Endometrial microvascular endothelial cells (primary cell): ENCODE data around the gene TOM1L2. TPM values are rescaled to one million over a fixed set of nuclear protein-coding genes. Genes with fewer than 3 reads are reported as not detected.

Experiments used
- in situ Hi-C: cut with HindIII; loops from 2 replicates; pipeline ENCODE4 v1.10.0; 2017; ENCODE audit warnings: low sequenced_read_pairs, low pct_unique_long_range_greater_than_20kb; ENCODE audit errors: inconsistent ontology term
- total RNA-seq: library from RNA; depleted of rRNA; stranded (reverse); fragments of >200 nt; gene quantifications from one replicate; pipeline ENCODE4 v1.2.3, GENCODE V29; 2015; ENCODE audit errors: inconsistent ontology term

The TOM1L2 gene
- total RNA-seq, 1 donor from 2014 or later = 68.5 TPM

GRCh38 chr17:17848311-17849082 lies 123.7 kb downstream of the TOM1L2 start:
- in situ Hi-C loops = no loop called here

GRCh38 chr17:17847726-17848125 lies 124.5 kb downstream of the TOM1L2 start:
- in situ Hi-C loops = no loop called here

- in situ Hi-C loops = no loop called here
Observed at GRCh38 chr17:17847118-17847689, 125.0 kb downstream of the TOM1L2 start.

GRCh38 chr17:17846645-17847044 lies 125.6 kb downstream of the TOM1L2 start:
- in situ Hi-C loops = no loop called here

- in situ Hi-C loops = no loop called here
Observed at GRCh38 chr17:17846003-17846402, 126.2 kb downstream of the TOM1L2 start.

- in situ Hi-C loops = no loop called here
Observed at GRCh38 chr17:17845046-17845775, 127.0 kb downstream of the TOM1L2 start.

- in situ Hi-C loops = no loop called here
Observed at GRCh38 chr17:17844500-17844899, 127.7 kb downstream of the TOM1L2 start.

GRCh38 chr17:17844079-17844478 lies 128.1 kb downstream of the TOM1L2 start:
- in situ Hi-C loops = no loop called here

GRCh38 chr17:17843096-17843495 lies 129.1 kb downstream of the TOM1L2 start:
- in situ Hi-C loops = no loop called here

GRCh38 chr17:17842111-17842876 lies 129.9 kb downstream of the TOM1L2 start:
- in situ Hi-C loops = no loop called here

- in situ Hi-C loops = no loop called here
Observed at GRCh38 chr17:17841601-17842025, 130.6 kb downstream of the TOM1L2 start.

- in situ Hi-C loops = no loop called here
Observed at GRCh38 chr17:17840751-17841591, 131.2 kb downstream of the TOM1L2 start.

- in situ Hi-C loops = no loop called here
Observed at GRCh38 chr17:17839791-17840707, 132.2 kb downstream of the TOM1L2 start.

- in situ Hi-C loops = no loop called here
Observed at GRCh38 chr17:17837966-17838962, 133.9 kb downstream of the TOM1L2 start.

- in situ Hi-C loops = no loop called here
Observed at GRCh38 chr17:17837380-17837821, 134.8 kb downstream of the TOM1L2 start.

- in situ Hi-C loops = no loop called here
Observed at GRCh38 chr17:17836818-17837379, 135.3 kb downstream of the TOM1L2 start, which contains the start of gene SREBF1. SREBF1 (minus strand) TSS chr17:17836986; CDS start chr17:17836817, 169 bp downstream.
